ENCODE measurements around the gene KHDC1.
"Not testable (repeated sequence)": the region's sequence is repeated elsewhere in the genome, so short reads cannot be mapped to it uniquely, and the experiment has no call there.

KHDC1 gene

DNA sequence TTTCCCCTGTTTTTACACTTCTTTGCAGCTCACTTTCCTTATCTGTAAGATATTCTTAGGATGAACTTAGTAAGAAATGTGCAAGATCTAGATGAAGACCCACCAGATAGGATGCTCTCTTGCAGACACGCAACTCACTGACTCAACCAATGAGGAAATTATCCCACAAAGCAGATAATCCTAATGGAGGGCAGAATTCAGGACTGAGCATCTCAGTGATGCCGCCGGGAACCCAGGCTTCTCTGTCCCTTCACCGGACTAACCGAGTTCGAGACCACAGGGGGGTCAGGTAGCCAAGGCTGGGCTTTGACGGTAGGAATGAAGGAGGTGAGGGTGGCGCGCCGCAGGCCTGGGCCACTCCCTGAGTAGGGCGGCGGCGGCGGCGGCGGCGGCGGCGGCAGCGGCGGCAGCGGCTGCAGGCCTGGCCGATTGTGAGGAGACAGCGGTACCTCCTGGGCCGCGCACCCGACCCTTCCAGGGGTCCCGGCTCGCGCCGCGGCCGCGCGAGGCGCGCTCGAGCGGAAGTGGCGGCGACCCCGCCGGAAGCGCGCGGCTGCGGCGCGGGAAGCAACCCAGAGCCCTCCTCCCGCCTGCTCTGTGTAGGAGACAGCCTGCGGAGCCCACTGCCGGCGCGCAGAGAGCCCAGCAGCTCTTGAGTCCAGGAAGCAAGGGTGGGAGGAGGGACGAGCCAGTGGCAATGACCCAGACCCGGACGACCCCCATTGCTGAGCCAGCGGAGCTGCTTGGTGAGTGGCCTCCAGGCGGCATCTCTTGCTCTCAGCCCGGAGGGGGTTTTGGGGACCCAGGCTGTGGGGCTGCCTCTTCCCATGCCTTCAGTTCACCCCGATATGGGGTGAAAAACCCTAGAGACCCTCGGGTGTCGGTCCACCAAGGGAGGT, at the start of gene KHDC1:
TSS of gene KHDC1 (minus strand) at position 526 of the 899 bp plus-strand sequence. CDS start 20,679 bp downstream, outside the sequence.
- DNase-seq (ENCODE audit: insufficient read length, low spot score) = peak; percentile 88
- FAIRE-seq = peak; percentile 39

DNA sequence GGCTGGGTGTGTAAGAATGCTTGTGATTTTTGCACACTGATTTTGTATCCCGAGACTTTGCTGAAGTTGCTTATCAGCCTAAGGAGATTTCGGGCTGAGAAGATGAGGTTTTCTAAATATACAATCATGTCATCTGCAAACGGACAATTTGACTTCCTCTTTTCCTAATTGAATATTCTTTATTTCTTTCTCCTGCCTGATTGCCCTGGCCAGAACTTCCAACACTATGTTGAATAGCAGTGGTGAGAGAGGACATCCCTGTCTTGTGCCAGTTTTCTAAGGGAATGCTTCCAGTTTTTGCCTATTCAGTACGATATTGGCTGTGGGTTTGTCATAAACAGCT, 47.5 kb upstream of the KHDC1 start:
- not testable (repeated sequence) for DNase-seq (ENCODE audit: insufficient read length, low spot score); FAIRE-seq

DNA sequence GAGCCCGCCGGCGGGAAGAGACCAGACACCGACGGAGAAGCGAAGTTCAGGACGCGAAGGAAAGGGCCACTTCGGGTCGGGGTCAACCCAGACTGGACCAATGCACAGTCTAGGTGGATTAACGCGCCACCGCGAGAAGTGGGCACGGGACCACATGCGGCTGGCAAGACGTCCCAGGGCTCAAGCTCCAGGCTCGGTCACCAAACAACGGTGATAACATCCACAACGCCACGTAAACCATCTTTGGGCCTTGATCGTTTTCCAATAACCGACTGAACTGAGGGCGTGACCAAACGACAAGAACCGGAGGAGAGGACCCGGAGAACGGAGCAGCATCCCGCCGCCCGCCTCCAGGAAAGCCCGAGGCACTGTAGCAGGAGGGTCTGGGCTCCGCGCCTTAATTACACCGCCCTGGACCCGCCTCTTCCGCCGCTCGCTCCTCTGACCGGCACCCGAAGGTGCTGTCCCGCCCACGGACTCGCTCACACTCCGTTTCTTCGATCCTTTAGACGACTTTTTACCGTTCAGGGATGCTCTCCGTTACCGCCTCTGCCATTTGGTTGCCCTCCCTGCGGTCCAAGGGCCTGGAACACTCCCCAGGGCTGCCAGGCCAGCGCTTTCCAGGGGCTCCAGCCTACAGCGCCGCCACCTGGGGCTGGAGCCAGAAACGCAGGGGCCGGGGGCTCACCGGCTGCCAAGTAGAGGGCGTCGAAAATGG, 46.9 kb upstream of the KHDC1 start:
- FAIRE-seq = peak; percentile 83
- DNase-seq (ENCODE audit: insufficient read length, low spot score) = peak; percentile 83

DNA sequence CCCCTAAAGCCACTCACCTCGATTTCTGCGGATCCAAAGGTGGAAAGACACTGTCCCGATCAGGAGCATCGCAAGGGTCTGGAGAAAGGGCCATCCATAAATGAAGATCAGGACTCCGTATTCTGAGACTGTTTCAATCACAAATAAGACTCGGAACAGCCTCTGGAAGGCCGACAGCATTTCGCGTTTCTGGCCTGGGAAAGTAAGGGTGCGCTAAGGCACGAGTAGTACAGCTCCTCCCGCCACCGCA, 46.5 kb upstream of the KHDC1 start:
- DNase-seq (ENCODE audit: insufficient read length, low spot score) = no peak

DNA sequence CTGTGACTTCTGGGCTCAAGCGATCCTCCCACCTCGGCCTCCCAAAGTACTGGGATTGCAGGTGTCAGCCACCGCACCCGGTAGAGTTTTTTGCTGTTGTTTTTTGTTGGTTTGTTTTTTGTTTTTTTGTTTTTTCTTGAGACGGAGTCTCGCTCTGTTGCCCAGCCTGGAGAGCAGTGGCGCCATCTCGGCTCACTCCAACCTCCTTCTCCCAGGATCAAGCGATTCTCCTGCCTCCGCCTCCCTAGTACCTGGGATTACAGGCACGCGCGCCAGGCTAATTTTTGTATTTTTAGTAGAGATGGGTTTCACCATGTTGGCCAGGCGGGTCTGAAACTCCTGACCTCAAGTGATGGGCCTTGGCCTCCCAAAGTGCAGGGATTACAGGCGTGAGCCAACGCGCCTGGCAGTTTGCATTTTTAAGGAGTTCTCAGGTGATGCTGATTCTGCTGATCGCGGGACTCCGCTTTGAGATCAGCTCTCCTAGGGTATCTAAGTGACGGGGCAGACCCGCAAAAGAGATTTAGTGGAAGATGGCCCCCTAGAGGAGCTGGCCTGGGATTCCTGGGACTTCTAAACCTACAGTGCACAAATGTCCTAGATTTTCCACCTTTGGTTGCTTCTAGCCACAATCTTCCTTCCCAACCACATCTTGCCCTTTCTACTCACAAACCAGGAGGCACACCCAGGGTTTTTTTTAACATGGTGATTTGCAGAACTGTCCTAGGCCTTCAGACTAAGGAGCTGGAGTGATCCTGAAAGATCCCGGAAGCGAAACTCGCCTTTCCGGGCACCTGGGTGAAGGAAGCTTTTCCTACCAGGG, 45.9 kb upstream of the KHDC1 start:
- DNase-seq (ENCODE audit: insufficient read length, low spot score) = no peak
- FAIRE-seq = no peak

More for the DNA sequence above, 46.5 kb upstream of the KHDC1 start:
- no peak for FAIRE-seq

GRCh38 chr6:73303773-73304172, 40.8 kb upstream of the KHDC1 start:
- not testable (repeated sequence) for DNase-seq (ENCODE audit: insufficient read length, low spot score)
- FAIRE-seq = peak; percentile 49

- DNase-seq (ENCODE audit: insufficient read length, low spot score) (no peak), FAIRE-seq (no peak)
Measured at GRCh38 chr6:73302339-73302738, 39.3 kb upstream of the KHDC1 start.

DNA sequence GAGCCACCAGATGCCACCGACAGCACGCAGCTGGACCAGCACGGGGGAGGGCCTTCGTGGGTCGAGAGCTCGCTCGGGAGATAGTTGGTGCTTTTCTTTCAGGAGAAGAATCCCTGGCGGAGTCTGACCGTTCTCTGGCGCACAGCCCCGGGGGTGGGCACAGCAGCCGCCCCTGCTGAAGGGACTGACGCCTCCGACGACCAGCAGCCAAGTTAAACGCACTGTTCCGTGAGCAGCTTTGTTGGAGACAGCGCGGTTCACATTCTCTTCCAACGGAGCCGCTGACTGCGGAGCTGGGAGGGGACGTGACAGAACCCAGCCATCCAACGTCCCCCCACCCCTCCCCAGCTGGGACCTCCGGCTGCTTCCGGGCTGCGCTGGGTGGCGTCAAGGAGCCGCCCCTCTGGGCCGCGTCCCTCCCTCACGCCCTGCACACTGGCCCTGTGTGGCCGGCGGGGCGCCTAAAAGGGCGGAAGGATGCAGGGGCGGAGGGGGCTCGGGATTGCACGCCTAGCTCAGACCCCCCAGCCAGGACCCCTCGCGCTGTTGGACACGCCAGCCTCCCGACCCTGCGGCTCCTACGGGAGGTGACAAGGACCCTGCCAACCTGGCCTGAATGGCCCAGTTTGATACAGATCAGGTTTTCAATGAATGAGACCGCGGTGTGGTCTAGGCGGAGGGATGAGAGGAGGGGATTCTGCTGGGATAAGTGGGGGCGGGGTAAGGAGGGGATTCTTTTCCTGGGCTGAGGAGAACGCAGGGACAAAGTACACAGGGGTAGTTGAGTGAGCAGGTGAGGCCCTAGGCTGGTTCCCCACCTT, 36.4 kb upstream of the KHDC1 start:
- FAIRE-seq (no peak), DNase-seq (ENCODE audit: insufficient read length, low spot score) (no peak)

GRCh38 chr6:73293331-73293730, 30.3 kb upstream of the KHDC1 start:
- FAIRE-seq (no peak), DNase-seq (ENCODE audit: insufficient read length, low spot score) (no peak)

DNA sequence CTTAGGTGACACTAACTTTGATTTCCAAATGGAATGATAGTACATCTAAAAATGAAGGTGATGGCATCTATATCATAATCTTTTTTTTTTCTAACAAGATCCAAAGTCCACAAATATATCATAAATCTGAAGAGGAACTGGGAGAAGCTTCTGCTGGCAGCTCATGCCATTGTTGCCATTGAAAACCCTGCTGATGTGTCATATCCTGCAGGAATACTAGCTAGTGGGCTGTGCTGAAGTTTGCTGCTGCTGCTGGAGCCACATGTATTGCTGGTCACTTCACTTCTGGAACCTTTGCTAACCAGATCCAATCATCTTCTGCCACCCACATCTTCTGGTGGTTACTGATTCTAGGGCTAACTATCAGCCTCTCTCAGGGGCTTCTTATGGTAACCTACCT, 27.4 kb upstream of the KHDC1 start:
- DNase-seq (ENCODE audit: insufficient read length, low spot score) (no peak), FAIRE-seq (no peak)

GRCh38 chr6:73286752-73287151, 23.8 kb upstream of the KHDC1 start:
- FAIRE-seq = no peak
- DNase-seq (ENCODE audit: insufficient read length, low spot score) = no peak

- FAIRE-seq (no peak), DNase-seq (ENCODE audit: insufficient read length, low spot score) (no peak)
Measured at GRCh38 chr6:73285674-73286283, 22.8 kb upstream of the KHDC1 start.

- no peak for FAIRE-seq
- DNase-seq (ENCODE audit: insufficient read length, low spot score) = no peak
Measured at GRCh38 chr6:73282871-73283270, 19.9 kb upstream of the KHDC1 start.

- DNase-seq (ENCODE audit: insufficient read length, low spot score); FAIRE-seq: not testable (repeated sequence)
Measured at GRCh38 chr6:73281684-73282083, 18.7 kb upstream of the KHDC1 start.

DNA sequence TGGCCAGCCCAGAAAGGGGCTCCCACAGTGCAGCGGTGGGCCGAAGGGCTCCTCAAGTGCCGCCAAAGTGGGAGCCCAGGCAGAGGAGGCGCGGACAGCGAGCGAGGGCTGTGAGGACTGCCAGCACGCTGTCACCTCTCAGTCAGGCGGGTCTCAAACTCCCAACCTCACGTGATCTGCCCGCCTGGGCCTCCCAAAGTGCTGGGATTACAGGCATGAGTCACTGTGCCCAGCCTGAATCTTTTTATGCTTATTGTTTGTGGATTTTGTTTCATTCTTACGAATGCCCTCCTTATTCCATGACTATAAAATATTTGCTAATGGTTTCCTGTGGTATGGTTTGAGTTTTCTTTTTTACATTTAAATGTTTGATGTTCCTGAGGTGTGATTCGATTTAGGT, 6.3 kb upstream of the KHDC1 start:
- not testable (repeated sequence) for DNase-seq (ENCODE audit: insufficient read length, low spot score); FAIRE-seq

DNA sequence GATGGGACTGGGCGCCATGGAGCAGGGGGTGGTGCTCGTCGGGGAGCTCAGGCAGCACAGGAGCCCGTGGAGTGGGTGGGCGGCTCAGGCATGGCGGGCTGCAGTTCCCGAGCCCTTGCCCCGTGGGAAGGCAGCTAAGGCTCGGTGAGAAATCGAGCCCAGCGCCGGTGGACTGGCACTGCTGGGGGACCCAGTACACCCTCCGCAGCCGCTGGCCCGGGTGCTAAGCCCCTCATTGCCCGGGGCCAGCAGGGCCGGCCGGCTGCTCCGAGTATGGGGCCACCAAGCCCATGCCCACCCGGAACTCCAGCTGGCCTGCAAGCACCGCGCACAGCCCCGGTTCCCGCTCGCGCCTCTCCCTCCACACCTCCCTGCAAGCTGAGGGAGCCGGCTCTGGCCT, 5.9 kb upstream of the KHDC1 start:
- not testable (repeated sequence) for DNase-seq (ENCODE audit: insufficient read length, low spot score); FAIRE-seq

DNA sequence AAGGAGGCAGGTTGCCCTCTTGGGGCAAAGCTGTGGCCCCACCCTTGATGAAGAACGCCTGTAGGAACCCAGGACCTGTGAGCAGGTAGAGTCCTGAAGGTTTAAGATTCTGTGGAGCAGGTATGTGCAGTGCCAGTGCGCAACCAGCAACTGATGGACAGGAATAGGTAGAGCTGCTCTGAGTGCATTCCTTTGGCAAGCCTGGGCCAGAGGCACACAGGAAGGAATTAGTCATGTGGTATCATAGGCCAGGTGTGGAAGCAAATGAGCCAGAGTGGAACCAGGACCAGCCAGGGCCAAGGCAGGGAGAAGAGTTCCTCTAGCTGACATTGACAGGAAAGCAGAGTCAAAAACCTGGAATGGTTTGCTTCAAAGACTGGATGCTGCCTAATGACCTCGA, 1.4 kb upstream of the KHDC1 start:
- FAIRE-seq = no peak
- no peak for DNase-seq (ENCODE audit: insufficient read length, low spot score)

DNA sequence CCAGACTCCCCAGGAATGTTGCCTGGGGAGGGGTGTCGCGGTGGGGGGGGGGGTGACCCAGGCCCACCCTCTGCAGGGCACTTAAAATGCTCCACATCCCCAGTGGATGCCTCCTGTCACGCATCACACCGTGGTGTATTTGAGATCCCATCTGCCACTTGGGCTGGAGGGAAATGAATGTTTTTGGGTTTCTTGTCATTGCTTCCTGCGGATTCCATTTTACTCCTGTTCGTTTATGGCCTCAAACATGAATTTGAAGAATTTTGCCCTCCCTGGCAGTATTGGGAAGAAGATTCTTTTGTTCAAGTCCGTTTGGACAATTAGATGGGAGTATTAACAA, 544 bp upstream of the KHDC1 start:
- FAIRE-seq (peak; percentile 66), DNase-seq (ENCODE audit: insufficient read length, low spot score) (no peak)

DNA sequence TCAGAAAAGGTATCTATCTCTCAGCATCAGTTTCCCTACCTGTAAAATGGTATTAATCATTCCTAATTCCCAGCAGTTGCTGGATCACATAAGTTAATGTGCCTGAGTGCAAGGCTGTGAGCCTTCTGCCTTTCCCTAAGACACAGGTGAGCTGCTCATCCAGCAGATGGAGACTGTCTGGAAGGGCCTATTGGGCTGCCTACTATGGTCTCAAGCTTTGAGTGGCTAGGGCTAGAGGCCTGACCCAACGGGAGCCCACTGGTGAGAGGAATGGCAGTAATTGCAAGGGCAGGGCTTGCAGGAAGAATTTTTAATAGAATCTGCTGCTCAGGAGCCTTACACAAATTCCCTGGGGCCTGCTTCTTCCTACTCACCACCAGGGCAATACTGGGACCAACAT, 4.3 kb downstream of the KHDC1 start:
- no peak for DNase-seq (ENCODE audit: insufficient read length, low spot score)
- FAIRE-seq = no peak

GRCh38 chr6:73254323-73254722, 8.7 kb downstream of the KHDC1 start:
- not testable (repeated sequence) for FAIRE-seq; DNase-seq (ENCODE audit: insufficient read length, low spot score)
